ENCODE data around the gene MBNL2.

MBNL2 gene

GRCh38 chr13:97234236-97234635 is 12.1 kb downstream of the MBNL2 start:
- no peak for DNase-seq (ENCODE audit: low read depth in 2 of 2)

GRCh38 chr13:97234742-97235141 is 12.6 kb downstream of the MBNL2 start:
- no peak for DNase-seq (ENCODE audit: low read depth in 2 of 2)

GRCh38 chr13:97235549-97236231 is 13.6 kb downstream of the MBNL2 start:
- DNase-seq (ENCODE audit: low read depth in 2 of 2): no peak

- no peak for DNase-seq (ENCODE audit: low read depth in 2 of 2)
Measured at GRCh38 chr13:97237388-97237787, 15.3 kb downstream of the MBNL2 start.

GRCh38 chr13:97238432-97238831 is 16.3 kb downstream of the MBNL2 start:
- no peak for DNase-seq (ENCODE audit: low read depth in 2 of 2)

- DNase-seq (ENCODE audit: low read depth in 2 of 2): no peak
Measured at GRCh38 chr13:97238883-97239282, 16.8 kb downstream of the MBNL2 start.

- DNase-seq (ENCODE audit: low read depth in 2 of 2): no peak
Measured at GRCh38 chr13:97239306-97239705, 17.2 kb downstream of the MBNL2 start.

- no peak for DNase-seq (ENCODE audit: low read depth in 2 of 2)
Measured at GRCh38 chr13:97239943-97240787, 18.0 kb downstream of the MBNL2 start.

GRCh38 chr13:97240788-97241734 is 18.9 kb downstream of the MBNL2 start:
- no peak for DNase-seq (ENCODE audit: low read depth in 2 of 2)

- DNase-seq (ENCODE audit: low read depth in 2 of 2): no peak
Measured at GRCh38 chr13:97241761-97242160, 19.6 kb downstream of the MBNL2 start.

- DNase-seq (ENCODE audit: low read depth in 2 of 2): no peak
Measured at GRCh38 chr13:97242755-97243497, 20.8 kb downstream of the MBNL2 start.

- DNase-seq (ENCODE audit: low read depth in 2 of 2): no peak
Measured at GRCh38 chr13:97243915-97244781, 22.0 kb downstream of the MBNL2 start.

- no peak for DNase-seq (ENCODE audit: low read depth in 2 of 2)
Measured at GRCh38 chr13:97245011-97245410, 22.9 kb downstream of the MBNL2 start.

GRCh38 chr13:97246596-97247158 is 24.5 kb downstream of the MBNL2 start:
- no peak for DNase-seq (ENCODE audit: low read depth in 2 of 2)

GRCh38 chr13:97248243-97248642 is 26.1 kb downstream of the MBNL2 start:
- no peak for DNase-seq (ENCODE audit: low read depth in 2 of 2)

- DNase-seq (ENCODE audit: low read depth in 2 of 2): no peak
Measured at GRCh38 chr13:97249093-97249795, 27.1 kb downstream of the MBNL2 start.

- DNase-seq (ENCODE audit: low read depth in 2 of 2): no peak
Measured at GRCh38 chr13:97249796-97250495, 27.8 kb downstream of the MBNL2 start.

GRCh38 chr13:97250560-97250959 is 28.4 kb downstream of the MBNL2 start:
- no peak for DNase-seq (ENCODE audit: low read depth in 2 of 2)

GRCh38 chr13:97252735-97253134 is 30.6 kb downstream of the MBNL2 start:
- no peak for DNase-seq (ENCODE audit: low read depth in 2 of 2)

All from stimulated activated CD4-positive, alpha-beta T cell treated with anti-CD3 and anti-CD28 coated beads, Interleukin-15, amount 100 ng/mL, for 48 hours (primary cell).